Liver (tissue), 3 donors: ENCODE data around the gene CELSR1.

Source experiments
- EGR1 ChIP-seq, 2 donors: IDR thresholded peaks; 2 replicates each; pipeline ENCODE4 v1.6.1; 2016 to 2018; ENCODE audit warnings: antibody characterized with exemption in 2 of 2, low read depth in 2 of 2
- FOXA1 ChIP-seq: IDR thresholded peaks from 2 replicates; pipeline ENCODE4 v1.6.1; 2016; ENCODE audit warnings: antibody characterized with exemption
- GABPA ChIP-seq, 2 donors: IDR thresholded peaks in 1 of 2; conservative IDR thresholded peaks in 1 of 2; 2 replicates each; pipeline ENCODE4 v1.6.1; 2016; ENCODE audit warnings: antibody characterized with exemption in 2 of 2, mild to moderate bottlenecking in 1 of 2, moderate library complexity in 1 of 2
- JUND ChIP-seq, 2 donors: IDR thresholded peaks; 2 replicates each; pipeline ENCODE4 v1.6.1; 2016; ENCODE audit warnings: antibody characterized with exemption in 2 of 2
- RAD21 ChIP-seq, 2 donors: IDR thresholded peaks; 2 replicates each; pipeline ENCODE4 v1.6.1; 2016; ENCODE audit warnings: antibody characterized with exemption in 2 of 2, mild to moderate bottlenecking in 2 of 2
- RXRA ChIP-seq, 2 donors: IDR thresholded peaks; 2 replicates each; pipeline ENCODE4 v1.6.1; 2017 to 2018; ENCODE audit warnings: antibody characterized with exemption in 2 of 2, mild to moderate bottlenecking in 1 of 2
- SP1 ChIP-seq: IDR thresholded peaks from 2 replicates; pipeline ENCODE4 v1.6.1; 2018; ENCODE audit warnings: antibody characterized with exemption, mild to moderate bottlenecking
- TAF1 ChIP-seq: conservative IDR thresholded peaks from 2 replicates; pipeline ENCODE4 v1.6.1; 2016; ENCODE audit warnings: antibody characterized with exemption, mild to moderate bottlenecking
- YY1 ChIP-seq: IDR thresholded peaks from 2 replicates; pipeline ENCODE4 v1.6.1; 2016; ENCODE audit warnings: antibody characterized with exemption, mild to moderate bottlenecking
- ZBTB33 ChIP-seq: IDR thresholded peaks from 2 replicates; pipeline ENCODE4 v1.6.1; 2016; ENCODE audit warnings: antibody characterized with exemption
- TF ChIP-seq, protein P1 (sequence below): fragments of 150-350 bp; IDR thresholded peaks from 2 replicates; pipeline ENCODE4 v1.5.1; 2017; ENCODE audit warnings: improper control_type of control experiment, low read depth, low read length; ENCODE audit not compliant: missing input control
- TF ChIP-seq, protein P2 (sequence below): IDR thresholded peaks from 2 replicates; pipeline ENCODE4 v1.6.1; 2016; ENCODE audit warnings: antibody characterized with exemption
- TF ChIP-seq, protein P3 (sequence below): IDR thresholded peaks from 2 replicates; pipeline ENCODE4 v1.6.1; 2016; ENCODE audit warnings: antibody characterized with exemption, mild to moderate bottlenecking
- TF ChIP-seq, protein P4 (sequence below): IDR thresholded peaks from 2 replicates; pipeline ENCODE4 v1.6.1; 2016; ENCODE audit warnings: antibody characterized with exemption
- donor health status: healthy.
- donor health status: healthy.

- TF ChIP-seq, protein P1, sequence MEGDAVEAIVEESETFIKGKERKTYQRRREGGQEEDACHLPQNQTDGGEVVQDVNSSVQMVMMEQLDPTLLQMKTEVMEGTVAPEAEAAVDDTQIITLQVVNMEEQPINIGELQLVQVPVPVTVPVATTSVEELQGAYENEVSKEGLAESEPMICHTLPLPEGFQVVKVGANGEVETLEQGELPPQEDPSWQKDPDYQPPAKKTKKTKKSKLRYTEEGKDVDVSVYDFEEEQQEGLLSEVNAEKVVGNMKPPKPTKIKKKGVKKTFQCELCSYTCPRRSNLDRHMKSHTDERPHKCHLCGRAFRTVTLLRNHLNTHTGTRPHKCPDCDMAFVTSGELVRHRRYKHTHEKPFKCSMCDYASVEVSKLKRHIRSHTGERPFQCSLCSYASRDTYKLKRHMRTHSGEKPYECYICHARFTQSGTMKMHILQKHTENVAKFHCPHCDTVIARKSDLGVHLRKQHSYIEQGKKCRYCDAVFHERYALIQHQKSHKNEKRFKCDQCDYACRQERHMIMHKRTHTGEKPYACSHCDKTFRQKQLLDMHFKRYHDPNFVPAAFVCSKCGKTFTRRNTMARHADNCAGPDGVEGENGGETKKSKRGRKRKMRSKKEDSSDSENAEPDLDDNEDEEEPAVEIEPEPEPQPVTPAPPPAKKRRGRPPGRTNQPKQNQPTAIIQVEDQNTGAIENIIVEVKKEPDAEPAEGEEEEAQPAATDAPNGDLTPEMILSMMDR: no peak
- TF ChIP-seq RXRA (IDR thresholded peaks at IDR 0.05) (no peak), JUND (IDR thresholded peaks at IDR 0.05) (no peak), GABPA (IDR thresholded peaks at IDR 0.05 in 1 of 2, conservative IDR thresholded peaks at IDR 0.05 in 1 of 2) (no peak), SP1 (no peak), YY1 (no peak), TAF1 (no peak), ZBTB33 (no peak), EGR1 (IDR thresholded peaks at IDR 0.05; ENCODE audit: low read depth in 2 of 2) (no peak), RAD21 (IDR thresholded peaks at IDR 0.05) (no peak), FOXA1 (no peak)
- TF ChIP-seq, protein P2, sequence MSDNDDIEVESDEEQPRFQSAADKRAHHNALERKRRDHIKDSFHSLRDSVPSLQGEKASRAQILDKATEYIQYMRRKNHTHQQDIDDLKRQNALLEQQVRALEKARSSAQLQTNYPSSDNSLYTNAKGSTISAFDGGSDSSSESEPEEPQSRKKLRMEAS: no peak
- TF ChIP-seq, protein P3, sequence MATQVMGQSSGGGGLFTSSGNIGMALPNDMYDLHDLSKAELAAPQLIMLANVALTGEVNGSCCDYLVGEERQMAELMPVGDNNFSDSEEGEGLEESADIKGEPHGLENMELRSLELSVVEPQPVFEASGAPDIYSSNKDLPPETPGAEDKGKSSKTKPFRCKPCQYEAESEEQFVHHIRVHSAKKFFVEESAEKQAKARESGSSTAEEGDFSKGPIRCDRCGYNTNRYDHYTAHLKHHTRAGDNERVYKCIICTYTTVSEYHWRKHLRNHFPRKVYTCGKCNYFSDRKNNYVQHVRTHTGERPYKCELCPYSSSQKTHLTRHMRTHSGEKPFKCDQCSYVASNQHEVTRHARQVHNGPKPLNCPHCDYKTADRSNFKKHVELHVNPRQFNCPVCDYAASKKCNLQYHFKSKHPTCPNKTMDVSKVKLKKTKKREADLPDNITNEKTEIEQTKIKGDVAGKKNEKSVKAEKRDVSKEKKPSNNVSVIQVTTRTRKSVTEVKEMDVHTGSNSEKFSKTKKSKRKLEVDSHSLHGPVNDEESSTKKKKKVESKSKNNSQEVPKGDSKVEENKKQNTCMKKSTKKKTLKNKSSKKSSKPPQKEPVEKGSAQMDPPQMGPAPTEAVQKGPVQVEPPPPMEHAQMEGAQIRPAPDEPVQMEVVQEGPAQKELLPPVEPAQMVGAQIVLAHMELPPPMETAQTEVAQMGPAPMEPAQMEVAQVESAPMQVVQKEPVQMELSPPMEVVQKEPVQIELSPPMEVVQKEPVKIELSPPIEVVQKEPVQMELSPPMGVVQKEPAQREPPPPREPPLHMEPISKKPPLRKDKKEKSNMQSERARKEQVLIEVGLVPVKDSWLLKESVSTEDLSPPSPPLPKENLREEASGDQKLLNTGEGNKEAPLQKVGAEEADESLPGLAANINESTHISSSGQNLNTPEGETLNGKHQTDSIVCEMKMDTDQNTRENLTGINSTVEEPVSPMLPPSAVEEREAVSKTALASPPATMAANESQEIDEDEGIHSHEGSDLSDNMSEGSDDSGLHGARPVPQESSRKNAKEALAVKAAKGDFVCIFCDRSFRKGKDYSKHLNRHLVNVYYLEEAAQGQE: no peak
- TF ChIP-seq, protein P4, sequence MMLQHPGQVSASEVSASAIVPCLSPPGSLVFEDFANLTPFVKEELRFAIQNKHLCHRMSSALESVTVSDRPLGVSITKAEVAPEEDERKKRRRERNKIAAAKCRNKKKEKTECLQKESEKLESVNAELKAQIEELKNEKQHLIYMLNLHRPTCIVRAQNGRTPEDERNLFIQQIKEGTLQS: no peak
Measured at GRCh38 chr22:46567471-46567870, 30.1 kb upstream of the CELSR1 start.
